ENCODE results near the gene EPB41. TPM values are rescaled to one million over a fixed set of nuclear protein-coding genes. Genes with fewer than 3 reads are reported as not detected.

The EPB41 gene
- total RNA-seq, 2 experiments from 2014 or later = 94.5 to 95.4 TPM

GRCh38 chr1:29164588-29164987 is 250.2 kb downstream of the EPB41 start:
- DNase-seq (no peak), ATAC-seq (no peak)
- H3K4me3 Mint-ChIP-seq = no peak overlapping the region
- peaks cover 71% of the 10 kb centered on the region for H3K4me1 Mint-ChIP-seq (ENCODE audit: low read depth)
- CTCF ChIA-PET = interaction anchor here (1.0 to 3.4 kb wide), 2 partner anchors 38 kb away, joined by 3 to 27 read pairs; no protein-coding TSS in a partner anchor
- no peak overlapping the region for H3K27ac Mint-ChIP-seq
- peaks cover 66% of the 10 kb centered on the region for H3K36me3 Mint-ChIP-seq (ENCODE audit: low read depth)
- H3K9me3 Mint-ChIP-seq (ENCODE audit: insufficient read depth) = no peaks in the 10 kb centered on the region
- POLR2A ChIA-PET = interaction anchor here (1.0 kb wide), 1 partner anchor 17 kb away, joined by 4 read pairs; the partner anchor contains the start of gene SRSF4
- H3K27me3 Mint-ChIP-seq (ENCODE audit: low read depth) = no peaks in the 10 kb centered on the region

- Mint-ChIP-seq H3K4me1 (ENCODE audit: low read depth) (peaks cover 79% of the 10 kb centered on the region), H3K9me3 (ENCODE audit: insufficient read depth) (no peaks in the 10 kb centered on the region), H3K36me3 (ENCODE audit: low read depth) (peaks cover 75% of the 10 kb centered on the region), H3K27ac (peak overlapping the region; percentile 46), H3K27me3 (ENCODE audit: low read depth) (no peaks in the 10 kb centered on the region), H3K4me3 (no peak overlapping the region)
- POLR2A ChIA-PET = interaction anchor here (0.9 to 2.2 kb wide), 4 partner anchors 9 to 523 kb away, joined by 3 to 13 read pairs (median 6); partner anchors contain the start of genes SRSF4 and TAF12
- ATAC-seq (peak; percentile 73), DNase-seq (peak; percentile 36)
- CTCF ChIA-PET = interaction anchor here (1.3 to 3.4 kb wide), 6 partner anchors 11 to 289 kb away, joined by 3 to 27 read pairs (median 5); partner anchors contain the start of gene SRSF4
These were observed 252.0 kb downstream of the EPB41 start for GRCh38 chr1:29166291-29166878.

GRCh38 chr1:29167904-29168303 is 253.5 kb downstream of the EPB41 start:
- Mint-ChIP-seq H3K36me3 (ENCODE audit: low read depth) (peaks cover 83% of the 10 kb centered on the region), H3K9me3 (ENCODE audit: insufficient read depth) (no peaks in the 10 kb centered on the region), H3K27me3 (ENCODE audit: low read depth) (no peaks in the 10 kb centered on the region), H3K27ac (no peak overlapping the region), H3K4me3 (no peak overlapping the region), H3K4me1 (ENCODE audit: low read depth) (peaks cover 85% of the 10 kb centered on the region)
- POLR2A ChIA-PET = interaction anchor here (2.1 to 2.2 kb wide), 2 partner anchors 12 to 14 kb away, joined by 9 to 13 read pairs; partner anchors contain the start of gene SRSF4
- ATAC-seq = no peak
- no peak for DNase-seq
- CTCF ChIA-PET = interaction anchor here (1.4 to 3.4 kb wide), 2 partner anchors 35 to 46 kb away, joined by 3 to 27 read pairs; no protein-coding TSS in a partner anchor

Other genes with a start within 250 kb of the EPB41 start
- gene GMEB1, start 245.8 kb upstream of the EPB41 start, total RNA-seq = 10 to 100 TPM; 35.5 to 36.4 TPM
- gene YTHDF2, start 177.6 kb upstream of the EPB41 start, total RNA-seq = 10 to 100 TPM; 67.3 to 80.6 TPM
- gene OPRD1, start 102.4 kb upstream of the EPB41 start, total RNA-seq = not detected
- not detected for gene TMEM200B, start 209.3 kb downstream of the EPB41 start, total RNA-seq